ENCODE measurements around the gene LAMA5. TPM values are rescaled to one million over a fixed set of nuclear protein-coding genes. Genes with fewer than 3 reads are reported as not detected.

Gene LAMA5
- total and polyA plus RNA-seq, 2 experiments from 2014 or later, result 162 to 168 TPM

DNA sequence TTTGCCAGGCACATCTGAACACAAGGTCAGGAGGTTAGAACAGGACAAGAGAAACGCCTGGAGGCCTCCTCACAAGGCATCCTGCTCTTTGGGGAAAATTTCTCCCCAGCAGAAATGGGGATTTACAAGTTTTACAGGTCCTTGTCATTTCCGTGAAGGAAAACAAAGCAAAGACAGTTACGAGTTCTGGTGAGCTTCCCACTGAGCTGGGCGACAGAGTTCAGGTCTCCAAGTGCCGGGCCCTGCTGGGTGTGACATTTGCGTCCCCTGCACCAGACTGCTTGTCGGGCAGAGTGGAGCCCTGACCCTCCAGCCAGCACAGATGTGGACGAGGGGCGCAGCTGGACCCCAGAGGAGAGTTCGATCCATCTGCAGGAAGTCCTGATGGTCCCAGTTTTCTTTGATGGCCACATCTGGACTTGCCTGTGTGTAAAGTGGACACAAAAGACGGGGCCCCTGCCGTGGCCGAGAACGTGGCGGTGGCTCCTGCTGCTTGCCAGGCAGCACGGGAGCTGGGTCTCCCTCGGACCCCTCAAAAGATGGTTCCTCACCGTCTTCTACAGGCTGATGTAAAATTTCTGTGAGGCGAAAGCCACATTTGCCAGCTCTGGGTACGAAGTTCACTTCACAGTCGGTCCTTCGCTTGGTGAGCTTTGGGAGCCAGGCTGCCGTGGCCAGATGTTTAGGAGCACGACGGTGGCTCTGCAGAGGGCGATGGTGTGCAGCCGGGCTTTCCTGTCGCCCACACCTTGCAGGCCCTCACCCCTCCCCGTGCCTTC, 69.5 kb downstream of the LAMA5 start:
- H3K4me3 ChIP-seq, result no peak overlapping the region
- TF ChIP-seq, protein P1, sequence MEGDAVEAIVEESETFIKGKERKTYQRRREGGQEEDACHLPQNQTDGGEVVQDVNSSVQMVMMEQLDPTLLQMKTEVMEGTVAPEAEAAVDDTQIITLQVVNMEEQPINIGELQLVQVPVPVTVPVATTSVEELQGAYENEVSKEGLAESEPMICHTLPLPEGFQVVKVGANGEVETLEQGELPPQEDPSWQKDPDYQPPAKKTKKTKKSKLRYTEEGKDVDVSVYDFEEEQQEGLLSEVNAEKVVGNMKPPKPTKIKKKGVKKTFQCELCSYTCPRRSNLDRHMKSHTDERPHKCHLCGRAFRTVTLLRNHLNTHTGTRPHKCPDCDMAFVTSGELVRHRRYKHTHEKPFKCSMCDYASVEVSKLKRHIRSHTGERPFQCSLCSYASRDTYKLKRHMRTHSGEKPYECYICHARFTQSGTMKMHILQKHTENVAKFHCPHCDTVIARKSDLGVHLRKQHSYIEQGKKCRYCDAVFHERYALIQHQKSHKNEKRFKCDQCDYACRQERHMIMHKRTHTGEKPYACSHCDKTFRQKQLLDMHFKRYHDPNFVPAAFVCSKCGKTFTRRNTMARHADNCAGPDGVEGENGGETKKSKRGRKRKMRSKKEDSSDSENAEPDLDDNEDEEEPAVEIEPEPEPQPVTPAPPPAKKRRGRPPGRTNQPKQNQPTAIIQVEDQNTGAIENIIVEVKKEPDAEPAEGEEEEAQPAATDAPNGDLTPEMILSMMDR (IDR thresholded peaks at IDR 0.05; ENCODE audit: low read depth, low read length), result no peak
- H3K36me3 ChIP-seq, result peaks cover 16% of the 10 kb centered on the region
- no peaks in the 10 kb centered on the region for H3K4me1 ChIP-seq (ENCODE audit: low read depth)
- no peaks in the 10 kb centered on the region for H3K27me3 ChIP-seq
- H3K9me3 ChIP-seq (ENCODE audit: low read depth), result no peaks in the 10 kb centered on the region
- no peak overlapping the region for H3K27ac ChIP-seq
- DNase-seq (ENCODE audit: low read depth in 1 of 2, low spot score in 1 of 2), result no peak

- H3K27ac ChIP-seq, result no peak overlapping the region
- no peaks in the 10 kb centered on the region for H3K27me3 ChIP-seq
- peaks cover 22% of the 10 kb centered on the region for H3K36me3 ChIP-seq
- no peak overlapping the region for H3K4me3 ChIP-seq
- DNase-seq (ENCODE audit: low read depth in 1 of 2, low spot score in 1 of 2), result no peak
- TF ChIP-seq, protein P1 (IDR thresholded peaks at IDR 0.05; ENCODE audit: low read depth, low read length), result no peak
- no peaks in the 10 kb centered on the region for H3K4me1 ChIP-seq (ENCODE audit: low read depth)
- no peaks in the 10 kb centered on the region for H3K9me3 ChIP-seq (ENCODE audit: low read depth)
Measured at GRCh38 chr20:62296724-62297448, 70.2 kb downstream of the LAMA5 start.

DNA sequence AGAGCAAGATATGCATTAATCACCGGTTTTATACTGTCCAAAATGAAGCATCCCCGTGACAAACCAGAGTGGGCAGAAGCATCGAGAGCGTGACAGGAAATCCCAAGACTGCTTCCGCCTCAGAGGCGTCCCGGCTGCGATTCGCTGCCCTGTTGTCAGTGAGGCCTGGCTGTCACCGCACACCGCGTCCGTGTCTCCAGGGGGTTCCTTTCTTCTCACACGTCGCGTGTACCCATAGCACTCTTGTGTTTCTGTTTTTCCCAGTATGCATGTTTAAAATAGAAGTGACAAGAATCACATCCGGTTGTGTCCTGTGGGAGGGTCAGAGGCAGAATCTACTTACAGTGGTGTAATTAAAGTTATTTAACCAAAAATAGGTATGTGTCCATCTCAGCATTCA, 72.6 kb downstream of the LAMA5 start:
- TF ChIP-seq, protein P1 (IDR thresholded peaks at IDR 0.05; ENCODE audit: low read depth, low read length), result no peak
- no peaks in the 10 kb centered on the region for H3K9me3 ChIP-seq (ENCODE audit: low read depth)
- DNase-seq (ENCODE audit: low read depth in 1 of 2, low spot score in 1 of 2), result no peak
- no peaks in the 10 kb centered on the region for H3K27me3 ChIP-seq
- H3K4me1 ChIP-seq (ENCODE audit: low read depth), result no peaks in the 10 kb centered on the region
- no peak overlapping the region for H3K27ac ChIP-seq
- H3K36me3 ChIP-seq, result peaks cover 33% of the 10 kb centered on the region
- no peak overlapping the region for H3K4me3 ChIP-seq

DNA sequence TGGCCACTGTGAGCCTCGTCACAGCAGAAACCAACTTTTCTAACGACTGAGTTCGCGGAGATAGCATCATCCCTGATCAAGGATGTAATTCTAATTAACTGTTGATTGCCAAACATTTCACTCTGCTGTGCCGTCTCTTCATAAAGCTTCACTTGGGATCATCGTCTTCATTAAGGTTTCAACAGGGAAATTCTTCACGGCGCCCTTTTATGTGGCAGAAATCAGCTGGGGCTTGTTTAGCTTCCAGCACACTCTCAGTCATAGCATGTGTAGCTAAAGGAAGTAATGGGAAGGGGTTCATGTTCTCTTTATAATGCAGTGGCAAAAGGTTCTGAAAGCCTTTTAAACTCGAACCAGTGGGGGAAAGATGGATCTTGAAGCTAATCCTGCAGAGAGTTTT, 73.2 kb downstream of the LAMA5 start:
- Histone ChIP-seq H3K27ac (no peak overlapping the region), H3K4me1 (ENCODE audit: low read depth) (no peaks in the 10 kb centered on the region), H3K9me3 (ENCODE audit: low read depth) (no peaks in the 10 kb centered on the region), H3K4me3 (no peak overlapping the region), H3K27me3 (no peaks in the 10 kb centered on the region), H3K36me3 (peaks cover 33% of the 10 kb centered on the region)
- no peak for DNase-seq (ENCODE audit: low read depth in 1 of 2, low spot score in 1 of 2)
- TF ChIP-seq, protein P1 (IDR thresholded peaks at IDR 0.05; ENCODE audit: low read depth, low read length), result no peak

- H3K4me3 ChIP-seq, result no peak overlapping the region
- TF ChIP-seq, protein P1 (IDR thresholded peaks at IDR 0.05; ENCODE audit: low read depth, low read length), result no peak
- peaks cover 33% of the 10 kb centered on the region for H3K36me3 ChIP-seq
- H3K4me1 ChIP-seq (ENCODE audit: low read depth), result no peaks in the 10 kb centered on the region
- no peak overlapping the region for H3K27ac ChIP-seq
- H3K9me3 ChIP-seq (ENCODE audit: low read depth), result no peaks in the 10 kb centered on the region
- no peak for DNase-seq (ENCODE audit: low read depth in 1 of 2, low spot score in 1 of 2)
- no peaks in the 10 kb centered on the region for H3K27me3 ChIP-seq
Measured at GRCh38 chr20:62293111-62293784, 73.9 kb downstream of the LAMA5 start.
